Stimulated activated CD8-positive, alpha-beta memory T cell treated with anti-CD3 and anti-CD28 coated beads, Interleukin-4, amount 100 ng/mL, for 1 hour (primary cell): ENCODE measurements around the gene TSPAN2.

Experiments
- DNase-seq, 2 donors: peaks; one replicate each; pipeline ENCODE4 v3.0.0-alpha.2; 2020; ENCODE audit warnings: low read depth in 2 of 2, low spot score in 1 of 2

The TSPAN2 gene

DNA sequence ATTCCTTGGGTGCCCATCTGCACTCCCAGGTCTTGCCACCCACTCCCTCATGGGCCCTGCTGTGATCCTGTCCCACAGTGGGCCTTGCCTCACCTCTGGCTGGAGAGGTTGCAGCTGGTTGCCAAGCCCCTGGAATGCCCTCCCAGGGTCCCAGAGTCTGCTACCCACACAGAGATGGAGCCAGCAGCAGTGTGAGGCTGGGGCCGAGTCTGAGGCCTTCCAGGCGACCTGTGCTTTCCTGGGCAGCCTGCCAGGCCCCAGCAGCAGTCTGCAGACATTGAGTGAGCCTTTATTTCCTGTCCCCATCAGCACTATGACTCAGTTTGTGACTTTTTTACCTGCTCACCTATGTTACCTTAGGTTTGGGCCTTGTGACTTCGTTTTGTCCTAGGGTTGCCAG is 25.0 kb upstream of the TSPAN2 start:
- no peak for DNase-seq

GRCh38 chr1:115113766-115114165 is 24.5 kb upstream of the TSPAN2 start:
- DNase-seq, result no peak

- DNase-seq, result peak; percentile 24 to 47
Observed at GRCh38 chr1:115112496-115113375, 23.4 kb upstream of the TSPAN2 start.

GRCh38 chr1:115107516-115108260 is 18.4 kb upstream of the TSPAN2 start:
- DNase-seq, result no peak

DNA sequence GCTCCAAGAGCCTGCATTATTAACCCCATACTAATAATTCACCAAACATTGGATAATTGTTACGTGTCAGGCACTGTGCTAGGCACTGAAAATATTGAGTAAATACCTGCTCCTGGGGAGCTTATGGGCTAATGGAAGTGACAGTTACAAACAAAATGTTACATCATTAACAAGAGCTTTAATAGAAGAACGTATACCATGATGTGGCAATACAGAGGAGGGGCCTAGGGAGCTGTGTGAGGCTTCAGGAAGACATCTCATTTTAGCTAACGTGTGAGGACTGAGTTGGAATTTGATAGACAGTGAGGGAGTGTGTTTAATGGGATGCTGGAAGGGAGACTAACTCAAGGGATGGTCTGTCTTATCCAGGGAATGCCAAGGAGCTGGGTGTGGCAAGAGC is 16.5 kb upstream of the TSPAN2 start:
- no peak for DNase-seq

DNA sequence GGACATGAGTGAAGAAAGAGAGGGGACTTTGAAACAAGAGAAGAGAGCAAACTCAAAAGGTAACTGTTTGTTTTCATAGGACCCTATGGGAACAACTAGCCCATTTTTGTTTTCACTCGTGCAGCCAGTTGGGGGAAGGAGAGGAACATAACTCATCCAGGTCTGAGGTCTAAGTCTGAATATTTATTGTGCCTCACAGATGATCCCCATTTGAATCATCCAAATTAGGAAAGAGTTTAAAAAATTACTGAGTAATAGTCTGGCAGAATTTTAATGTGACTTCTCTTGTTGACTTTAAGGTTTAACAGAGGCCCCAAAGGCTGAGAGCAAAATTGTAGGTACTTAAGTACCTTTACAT is 10.4 kb upstream of the TSPAN2 start:
- DNase-seq, result no peak

DNA sequence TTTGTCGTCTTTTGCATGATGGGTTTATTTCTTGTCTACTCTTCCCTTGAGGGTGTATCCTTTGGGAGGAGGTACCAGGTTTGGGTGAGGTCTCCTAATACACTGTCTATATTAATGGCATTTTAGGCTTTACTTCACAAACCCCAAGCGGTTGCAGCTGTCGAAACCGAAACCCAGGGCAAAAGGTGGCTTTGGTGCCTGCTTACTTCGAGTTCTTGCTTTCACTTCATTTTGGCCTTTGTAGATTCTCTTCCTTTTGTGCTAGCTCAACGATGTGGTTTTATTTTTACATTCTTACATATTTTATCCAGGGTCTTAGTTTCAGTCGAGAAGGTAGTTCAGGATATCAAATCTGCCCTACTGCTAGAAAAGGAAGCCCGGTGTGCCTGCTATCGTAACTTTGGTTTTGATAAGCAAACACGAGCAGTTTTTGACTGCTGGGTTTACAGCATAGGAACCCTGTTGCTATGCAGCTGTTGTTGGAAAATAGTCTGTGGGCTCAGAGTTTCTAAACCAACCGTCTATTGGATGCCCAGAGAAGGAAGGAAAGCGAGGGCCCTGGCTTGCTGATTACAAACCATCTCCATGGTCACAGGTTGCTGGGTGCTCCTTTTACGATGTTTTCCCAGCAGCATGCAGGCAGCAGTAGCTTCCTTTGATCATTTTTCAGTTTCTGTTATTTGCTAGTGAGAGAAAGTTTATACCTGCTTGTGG is 9.8 kb upstream of the TSPAN2 start:
- DNase-seq, result peak; percentile 27 to 57

- DNase-seq, result no peak
Observed at GRCh38 chr1:115092175-115092574, 2.9 kb upstream of the TSPAN2 start.

DNA sequence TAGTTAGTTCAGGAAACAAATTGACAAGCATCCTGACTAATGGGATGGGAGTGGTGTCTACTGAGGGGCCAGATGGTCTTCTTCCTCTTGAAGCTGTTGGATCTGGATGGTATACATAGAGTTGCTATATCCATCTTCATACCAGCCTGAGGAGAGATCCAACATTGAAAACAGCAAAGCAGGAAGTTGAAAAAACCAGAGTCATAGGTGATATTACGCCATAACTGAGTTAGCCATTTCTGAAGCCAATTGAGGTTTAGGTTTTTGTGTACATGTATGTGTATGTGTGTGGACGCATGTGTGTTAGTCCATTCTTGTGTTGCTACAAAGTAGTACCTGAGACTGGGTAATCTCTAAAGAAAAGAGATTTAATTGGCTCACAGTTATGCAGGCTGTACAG is 2.3 kb upstream of the TSPAN2 start:
- no peak for DNase-seq

DNA sequence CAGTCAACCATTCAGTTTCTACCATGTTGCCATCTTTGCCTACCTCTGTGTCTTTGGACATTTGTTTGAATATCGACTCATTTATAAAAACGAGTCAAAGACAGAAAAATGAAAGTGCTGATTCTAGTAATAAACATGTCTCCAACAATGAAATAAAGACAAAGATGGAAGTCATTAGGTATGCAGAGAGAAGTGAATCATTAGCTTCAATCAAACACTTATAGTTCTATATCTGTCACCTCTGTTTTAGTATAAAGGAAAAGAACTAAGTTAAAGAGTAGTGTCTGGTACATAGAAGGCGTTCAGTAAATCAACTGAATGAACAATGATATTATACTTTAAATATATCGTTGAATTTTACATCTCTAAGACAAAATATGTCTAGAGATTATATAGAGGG is 1.7 kb upstream of the TSPAN2 start:
- DNase-seq, result no peak

DNA sequence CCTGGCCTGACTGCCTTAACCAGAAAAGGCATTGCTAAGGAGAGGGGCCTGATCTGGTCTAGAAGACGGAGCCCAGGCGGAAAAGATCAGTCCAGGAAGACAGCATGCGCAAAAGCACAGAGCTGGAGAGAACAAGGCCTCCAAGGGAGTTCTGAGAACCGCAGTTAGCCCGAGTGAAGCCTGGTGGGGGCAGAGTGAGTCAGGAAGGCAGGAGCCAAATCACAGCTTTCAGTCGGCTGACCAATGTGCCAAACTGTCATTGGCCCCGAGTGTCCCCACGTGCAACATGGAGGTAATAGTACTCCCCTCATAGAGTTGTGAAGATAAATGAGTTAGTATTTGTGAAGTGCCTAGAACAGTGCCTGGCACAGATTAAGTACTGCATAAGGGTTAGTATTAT is 1.2 kb upstream of the TSPAN2 start:
- DNase-seq, result no peak

- DNase-seq, result no peak
Observed at GRCh38 chr1:115090186-115090490, 835 bp upstream of the TSPAN2 start.

- DNase-seq, result no peak
Observed at GRCh38 chr1:115088871-115089419, 358 bp downstream of the TSPAN2 start.

GRCh38 chr1:115088115-115088778 is 1.1 kb downstream of the TSPAN2 start:
- DNase-seq, result no peak

DNA sequence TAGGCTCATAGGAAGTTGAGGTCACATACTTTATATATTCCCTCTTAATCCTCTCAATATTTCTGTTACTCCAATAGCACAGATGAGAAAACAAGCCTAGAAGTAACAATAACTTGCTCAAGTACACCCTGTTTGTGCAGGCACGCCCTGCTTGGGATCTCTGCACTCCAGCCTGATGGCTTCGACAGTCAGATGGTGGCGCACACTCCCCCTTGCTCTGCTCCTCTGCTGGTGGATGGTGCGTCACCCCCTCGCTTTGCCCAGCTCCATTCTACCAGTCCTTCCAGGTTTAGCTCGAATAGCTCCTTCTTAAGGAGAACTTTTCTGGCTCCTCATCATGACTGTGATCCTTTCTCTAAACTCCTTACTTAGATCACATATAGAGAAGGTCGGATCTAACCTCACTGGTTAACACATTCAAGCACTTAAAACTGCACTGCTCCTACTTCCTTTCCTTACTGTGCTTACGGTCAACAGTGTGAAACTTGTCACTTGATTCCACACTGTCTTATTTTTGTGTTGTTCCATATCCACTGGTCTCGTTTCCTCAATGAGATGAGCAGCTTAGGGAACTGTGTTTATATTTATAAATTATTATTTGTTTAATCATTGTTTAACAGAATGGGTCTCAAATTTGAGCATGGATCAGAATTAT is 3.0 kb downstream of the TSPAN2 start:
- DNase-seq, result no peak

DNA sequence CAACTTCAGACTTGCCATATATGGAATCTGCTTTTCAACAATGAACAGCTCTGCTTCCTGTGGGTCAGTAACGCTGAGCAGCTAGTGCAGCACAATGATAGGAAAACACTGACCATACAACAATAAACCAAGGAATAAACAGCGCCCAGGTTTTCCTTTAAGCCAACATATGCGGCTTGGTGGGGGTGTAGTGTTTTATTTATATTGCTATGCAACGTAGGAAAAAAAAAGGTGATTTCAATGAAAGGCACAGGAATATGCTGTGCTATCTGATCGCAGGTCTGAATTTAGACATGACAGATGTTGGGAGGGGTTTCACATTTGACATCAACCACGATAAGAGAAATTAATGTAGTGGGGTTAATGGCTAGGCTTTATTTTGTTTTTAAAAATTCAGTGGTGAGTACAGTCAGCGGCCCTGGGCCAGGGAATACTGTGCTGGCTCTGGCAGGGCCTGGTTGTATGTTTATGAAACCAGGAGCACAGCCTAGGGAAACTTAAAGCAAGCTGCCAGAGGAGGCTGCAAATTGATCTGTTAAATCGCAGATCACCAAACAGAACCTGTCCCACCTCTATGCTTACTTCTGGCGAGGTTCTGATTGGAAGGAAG is 4.3 kb downstream of the TSPAN2 start:
- no peak for DNase-seq

GRCh38 chr1:115082949-115083348 is 6.4 kb downstream of the TSPAN2 start:
- no peak for DNase-seq

DNA sequence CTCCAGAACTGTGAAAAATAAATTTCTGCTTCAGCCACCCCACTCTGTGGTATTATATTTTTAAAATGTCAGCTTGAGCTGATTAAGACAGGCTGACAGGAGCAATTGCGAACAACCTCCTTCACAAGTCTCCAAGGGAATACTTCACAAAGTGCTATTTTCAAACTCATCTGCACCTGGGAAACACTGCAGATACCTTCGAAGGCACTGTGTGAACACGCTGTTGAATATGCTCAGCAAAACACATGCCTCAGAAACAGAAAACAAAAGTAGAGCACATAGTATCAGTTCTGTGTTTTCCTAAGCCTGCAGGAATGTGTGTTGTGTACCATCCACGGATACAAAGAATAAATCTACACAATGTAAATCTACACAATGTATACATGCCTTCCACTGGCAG is 10.6 kb downstream of the TSPAN2 start:
- no peak for DNase-seq

DNA sequence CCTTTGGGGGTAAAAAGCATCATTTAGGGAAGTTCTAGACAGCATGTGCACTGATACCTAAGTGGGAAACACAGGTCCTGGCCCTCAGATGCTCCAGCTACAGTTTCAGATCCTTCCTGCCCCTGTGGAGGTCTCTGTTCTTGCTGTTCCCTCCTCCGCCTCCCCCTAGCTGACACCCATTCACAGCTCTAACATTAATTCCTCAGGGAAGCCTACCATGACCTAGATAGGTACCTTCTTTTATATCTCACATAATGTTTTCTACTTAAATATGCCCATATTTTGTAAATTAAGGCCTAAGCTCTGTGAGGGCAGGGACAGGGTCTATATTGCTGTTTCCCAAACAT is 11.3 kb downstream of the TSPAN2 start:
- no peak for DNase-seq

GRCh38 chr1:115077286-115077983 is 11.9 kb downstream of the TSPAN2 start:
- no peak for DNase-seq
